ENCODE measurements around the gene DENND1B.

DNA sequence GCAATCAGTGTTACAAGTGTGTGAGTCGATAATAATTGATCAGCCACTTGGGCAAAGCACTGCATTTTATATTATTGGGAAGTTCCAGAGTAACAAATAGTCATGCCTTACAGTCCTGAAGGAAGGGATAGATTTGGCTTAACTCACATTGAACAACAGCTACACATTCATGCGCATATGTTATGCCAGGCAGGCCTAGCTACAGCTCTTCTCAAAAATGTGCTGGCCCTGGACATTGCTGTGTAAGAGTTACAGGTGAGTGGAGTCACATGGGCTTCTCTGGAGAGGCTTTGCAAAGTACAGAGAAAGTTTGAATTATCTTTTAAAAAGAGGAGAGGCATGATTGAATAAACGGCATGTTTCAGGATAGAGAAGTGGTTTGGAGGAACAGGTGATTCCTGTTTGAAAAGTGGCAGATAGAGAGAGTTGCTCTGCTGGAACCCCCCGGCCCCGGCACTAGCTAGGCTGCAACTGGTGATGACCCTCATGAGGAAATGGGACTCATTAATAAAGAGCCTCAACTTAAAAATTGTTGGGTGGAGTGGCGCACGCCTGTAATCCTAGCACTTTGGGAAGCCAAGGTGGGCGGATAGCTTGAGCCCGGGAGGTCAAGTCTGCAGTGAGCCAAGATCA is 306.6 kb downstream of the DENND1B start:
- TF ChIP-seq, protein P1, sequence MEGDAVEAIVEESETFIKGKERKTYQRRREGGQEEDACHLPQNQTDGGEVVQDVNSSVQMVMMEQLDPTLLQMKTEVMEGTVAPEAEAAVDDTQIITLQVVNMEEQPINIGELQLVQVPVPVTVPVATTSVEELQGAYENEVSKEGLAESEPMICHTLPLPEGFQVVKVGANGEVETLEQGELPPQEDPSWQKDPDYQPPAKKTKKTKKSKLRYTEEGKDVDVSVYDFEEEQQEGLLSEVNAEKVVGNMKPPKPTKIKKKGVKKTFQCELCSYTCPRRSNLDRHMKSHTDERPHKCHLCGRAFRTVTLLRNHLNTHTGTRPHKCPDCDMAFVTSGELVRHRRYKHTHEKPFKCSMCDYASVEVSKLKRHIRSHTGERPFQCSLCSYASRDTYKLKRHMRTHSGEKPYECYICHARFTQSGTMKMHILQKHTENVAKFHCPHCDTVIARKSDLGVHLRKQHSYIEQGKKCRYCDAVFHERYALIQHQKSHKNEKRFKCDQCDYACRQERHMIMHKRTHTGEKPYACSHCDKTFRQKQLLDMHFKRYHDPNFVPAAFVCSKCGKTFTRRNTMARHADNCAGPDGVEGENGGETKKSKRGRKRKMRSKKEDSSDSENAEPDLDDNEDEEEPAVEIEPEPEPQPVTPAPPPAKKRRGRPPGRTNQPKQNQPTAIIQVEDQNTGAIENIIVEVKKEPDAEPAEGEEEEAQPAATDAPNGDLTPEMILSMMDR (conservative IDR thresholded peaks at IDR 0.05), result no peak
- no peak for TF ChIP-seq ZFX (IDR thresholded peaks at IDR 0.05)

All from C4-2B (cell line).